ENCODE results near the gene DDX27.

GRCh38 chr20:49277786-49278035 lies 58.5 kb downstream of the DDX27 start:
- TF ChIP-seq POLR2A (IDR thresholded peaks at IDR 0.05), result peak; percentile 86
- TF ChIP-seq CTCF (IDR thresholded peaks at IDR 0.05), result no peak
- no peak for TF ChIP-seq POLR2AphosphoS5 (IDR thresholded peaks at IDR 0.05)

Measured in breast epithelium (tissue), 3 donors.